Amniotic stem cell (primary cell): ENCODE results near the gene AXIN1.
A peak's percentile ranks its signal among the peaks of the same experiment; 100 is the strongest.
"Not testable (repeated sequence)": the region's sequence is repeated elsewhere in the genome, so short reads cannot be mapped to it uniquely, and the experiment has no call there.

Experiments used
- DNase-seq: peaks from one replicate; lab custom pipeline; 2025; lab: John Stamatoyannopoulos, UW

Gene AXIN1

GRCh38 chr16:381012-381788 is 28.7 kb upstream of the AXIN1 start:
- no peak for DNase-seq

- DNase-seq: no peak
Measured at GRCh38 chr16:380762-381011, 28.2 kb upstream of the AXIN1 start.

GRCh38 chr16:379961-380761 is 27.6 kb upstream of the AXIN1 start:
- DNase-seq: no peak

- no peak for DNase-seq
Measured at GRCh38 chr16:379183-379960, 26.8 kb upstream of the AXIN1 start.

- no peak for DNase-seq
Measured at GRCh38 chr16:378821-379182, 26.3 kb upstream of the AXIN1 start.

GRCh38 chr16:378113-378820 is 25.7 kb upstream of the AXIN1 start:
- DNase-seq: not testable (repeated sequence)

- DNase-seq: no peak
Measured at GRCh38 chr16:377419-377951, 25.0 kb upstream of the AXIN1 start.

GRCh38 chr16:376817-377418 is 24.4 kb upstream of the AXIN1 start:
- DNase-seq: no peak

- DNase-seq: no peak
Measured at GRCh38 chr16:375927-376816, 23.6 kb upstream of the AXIN1 start.

- DNase-seq: no peak
Measured at GRCh38 chr16:375212-375611, 22.7 kb upstream of the AXIN1 start.

GRCh38 chr16:374616-374926 is 22.0 kb upstream of the AXIN1 start:
- DNase-seq: no peak

- DNase-seq: no peak
Measured at GRCh38 chr16:373848-374615, 21.5 kb upstream of the AXIN1 start.

GRCh38 chr16:373020-373598 is 20.6 kb upstream of the AXIN1 start:
- DNase-seq: no peak

- no peak for DNase-seq
Measured at GRCh38 chr16:372302-372983, 19.9 kb upstream of the AXIN1 start.

- no peak for DNase-seq
Measured at GRCh38 chr16:371515-372301, 19.2 kb upstream of the AXIN1 start.

GRCh38 chr16:370979-371514 is 18.5 kb upstream of the AXIN1 start:
- no peak for DNase-seq

GRCh38 chr16:370443-370842 is 17.9 kb upstream of the AXIN1 start, which contains the start of gene MRPL28:
Gene MRPL28, minus strand, starts transcription at chr16:370538. Its CDS starts 320 bp downstream, at chr16:370218.
- DNase-seq: peak; percentile 83
